Measurements from ENCODE around the gene NAGLU.

GRCh38 chr17:42509409-42509808 is 26.6 kb upstream of the NAGLU start:
- TF ChIP-seq ZNF274 (IDR thresholded peaks at IDR 0.05; ENCODE audit: low read depth, low read length): no peak
- no peak for TF ChIP-seq YY1 (IDR thresholded peaks at IDR 0.05; ENCODE audit: insufficient read depth, insufficient read length)
- no peak for TF ChIP-seq SUZ12 (IDR thresholded peaks at IDR 0.05; ENCODE audit: extremely low read depth, insufficient read depth, insufficient read length)

All from NT2/D1 (cell line).